HEK293 (cell line): Measurements from ENCODE around the gene SH3GLB1.

Source experiments
- BCL11B ChIP-seq: fragments of 450-650 bp; formaldehyde crosslinking; IDR thresholded peaks from 2 replicates; pipeline ENCODE4 v1.5.1; 2016; ENCODE audit warnings: low read depth, missing biosample characterization, missing genetic modification characterization
- BCL6B ChIP-seq: fragments of 450-650 bp; formaldehyde crosslinking; IDR thresholded peaks from 2 replicates; pipeline ENCODE4 v1.5.1; 2017; ENCODE audit warnings: missing biosample characterization, missing genetic modification characterization
- KLF16 ChIP-seq: fragments of 450-650 bp; formaldehyde crosslinking; IDR thresholded peaks from 2 replicates; pipeline ENCODE4 v1.5.1; 2017; ENCODE audit warnings: missing biosample characterization, missing genetic modification characterization
- KLF17 ChIP-seq: fragments of 450-650 bp; formaldehyde crosslinking; IDR thresholded peaks from 2 replicates; pipeline ENCODE4 v1.5.1; 2016; ENCODE audit warnings: missing biosample characterization, missing genetic modification characterization
- ZBTB26 ChIP-seq: fragments of 450-650 bp; formaldehyde crosslinking; optimal IDR thresholded peaks from 2 replicates; pipeline ENCODE3; 2016; ENCODE audit warnings: missing biosample characterization, mild to moderate bottlenecking, missing genetic modification characterization
- ZBTB8A ChIP-seq: fragments of 450-650 bp; formaldehyde crosslinking; IDR thresholded peaks from 2 replicates; pipeline ENCODE4 v1.5.1; 2016; ENCODE audit warnings: missing biosample characterization, missing genetic modification characterization
- ZEB2 ChIP-seq: fragments of 450-650 bp; formaldehyde crosslinking; IDR thresholded peaks from 2 replicates; pipeline ENCODE4 v1.5.1; 2016; ENCODE audit warnings: missing biosample characterization, missing genetic modification characterization
- ZNF133 ChIP-seq: fragments of 450-650 bp; formaldehyde crosslinking; IDR thresholded peaks from 2 replicates; pipeline ENCODE4 v1.5.1; 2016; ENCODE audit warnings: missing biosample characterization, missing genetic modification characterization
- ZNF140 ChIP-seq: fragments of 450-650 bp; formaldehyde crosslinking; IDR thresholded peaks from 2 replicates; pipeline ENCODE4 v1.5.1; 2016; ENCODE audit warnings: missing biosample characterization, missing genetic modification characterization
- ZNF16 ChIP-seq: fragments of 450-650 bp; formaldehyde crosslinking; IDR thresholded peaks from 2 replicates; pipeline ENCODE4 v1.5.1; 2016; ENCODE audit warnings: low read depth, missing biosample characterization, missing genetic modification characterization
- ZNF169 ChIP-seq: fragments of 450-650 bp; formaldehyde crosslinking; IDR thresholded peaks from 2 replicates; pipeline ENCODE4 v1.5.1; 2016; ENCODE audit warnings: missing biosample characterization, missing genetic modification characterization
- ZNF174 ChIP-seq: fragments of 450-650 bp; formaldehyde crosslinking; IDR thresholded peaks from 2 replicates; pipeline ENCODE4 v1.5.0; 2017; ENCODE audit warnings: missing biosample characterization, mild to moderate bottlenecking, missing genetic modification characterization
- ZNF18 ChIP-seq: fragments of 450-650 bp; formaldehyde crosslinking; IDR thresholded peaks from 2 replicates; pipeline ENCODE4 v1.5.1; 2016; ENCODE audit warnings: missing biosample characterization, missing genetic modification characterization
- ZNF23 ChIP-seq: fragments of 450-650 bp; formaldehyde crosslinking; IDR thresholded peaks from 2 replicates; pipeline ENCODE4 v1.5.1; 2016; ENCODE audit warnings: missing biosample characterization, missing genetic modification characterization, borderline replicate concordance
- ZNF248 ChIP-seq: fragments of 450-650 bp; formaldehyde crosslinking; IDR thresholded peaks from 2 replicates; pipeline ENCODE4 v1.5.1; 2017; ENCODE audit warnings: missing biosample characterization, missing genetic modification characterization
- ZNF354C ChIP-seq: fragments of 450-650 bp; formaldehyde crosslinking; IDR thresholded peaks from 2 replicates; pipeline ENCODE4 v1.5.1; 2016; ENCODE audit warnings: missing biosample characterization, missing genetic modification characterization, low read depth, borderline replicate concordance
- ZNF404 ChIP-seq: fragments of 450-650 bp; formaldehyde crosslinking; IDR thresholded peaks from 2 replicates; pipeline ENCODE4 v1.5.1; 2017; ENCODE audit warnings: missing biosample characterization, missing genetic modification characterization
- ZNF423 ChIP-seq: fragments of 450-650 bp; formaldehyde crosslinking; IDR thresholded peaks from 2 replicates; pipeline ENCODE4 v1.5.1; 2016; ENCODE audit warnings: missing biosample characterization, missing genetic modification characterization
- ZNF48 ChIP-seq: fragments of 450-650 bp; formaldehyde crosslinking; IDR thresholded peaks from 2 replicates; pipeline ENCODE4 v1.5.1; 2016; ENCODE audit warnings: missing biosample characterization, missing genetic modification characterization
- ZNF514 ChIP-seq: fragments of 450-650 bp; formaldehyde crosslinking; IDR thresholded peaks from 2 replicates; pipeline ENCODE4 v1.5.1; 2016; ENCODE audit warnings: missing biosample characterization, missing genetic modification characterization
- ZNF518A ChIP-seq: fragments of 450-650 bp; formaldehyde crosslinking; conservative IDR thresholded peaks from 2 replicates; pipeline ENCODE4 v1.5.1; 2016; ENCODE audit warnings: low read depth, missing biosample characterization, missing genetic modification characterization
- ZNF544 ChIP-seq: fragments of 450-650 bp; formaldehyde crosslinking; IDR thresholded peaks from 2 replicates; pipeline ENCODE4 v1.5.0; 2017; ENCODE audit warnings: missing biosample characterization, missing genetic modification characterization
- ZNF692 ChIP-seq: fragments of 450-650 bp; formaldehyde crosslinking; IDR thresholded peaks from 2 replicates; pipeline ENCODE4 v1.5.1; 2016; ENCODE audit warnings: missing biosample characterization, missing genetic modification characterization
- ZNF704 ChIP-seq: fragments of 450-650 bp; formaldehyde crosslinking; IDR thresholded peaks from 2 replicates; pipeline ENCODE4 v1.5.1; 2016; ENCODE audit warnings: missing biosample characterization, missing genetic modification characterization
- ZNF830 ChIP-seq: fragments of 450-650 bp; IDR thresholded peaks from 2 replicates; pipeline ENCODE4 v1.5.0; 2018; ENCODE audit warnings: missing biosample characterization, missing genetic modification characterization, low read depth, mild to moderate bottlenecking, moderate library complexity

Gene SH3GLB1

GRCh38 chr1:86779308-86780191 is 75.2 kb downstream of the SH3GLB1 start (continued):
- TF ChIP-seq ZNF704 (tag by site-specific recombination) (no peak), ZNF423 (no peak), ZNF404 (tag by site-specific recombination) (no peak), ZNF169 (no peak), ZNF140 (no peak), BCL6B (no peak), ZNF133 (tag by site-specific recombination) (no peak), ZBTB26 (tag by site-specific recombination) (peak; percentile 37), ZNF544 (no peak), ZNF830 (no peak), ZNF23 (tag by site-specific recombination) (no peak), ZNF16 (tag by site-specific recombination) (peak; percentile 71; the same call in 1 of the 2 replicates), KLF17 (tag by site-specific recombination) (no peak), ZNF18 (0 out of 2 replicates have a peak, but pooled peaks have one; percentile 22), ZEB2 (tag by site-specific recombination) (peak; percentile 56), BCL11B (tag by site-specific recombination) (peak; percentile 40; the same call in 1 of the 2 replicates), ZNF692 (tag by site-specific recombination) (peak; percentile 74), ZNF174 (tag by site-specific recombination) (0 out of 2 replicates have a peak, but pooled peaks have one; percentile 19), ZNF248 (tag by site-specific recombination) (no peak), ZNF354C (no peak), ZNF518A (tag by site-specific recombination) (peak; percentile 13; the same call in 1 of the 2 replicates), ZBTB8A (tag by site-specific recombination) (0 out of 2 replicates have a peak, but pooled peaks have one; percentile 18), ZNF514 (tag by site-specific recombination) (no peak), KLF16 (tag by site-specific recombination) (no peak), ZNF48 (no peak)
